HL-60 (cell line): Measurements from ENCODE around the gene TBC1D23.
"Not testable (repeated sequence)": the region's sequence is repeated elsewhere in the genome, so short reads cannot be mapped to it uniquely, and the experiment has no call there.

ENCODE experiments used
- DNase-seq, 2 experiments: peaks; one replicate each; pipeline ENCODE4 v3.0.0-alpha.2; 2010 to 2020; ENCODE audit warnings: low read depth in 1 of 2, low spot score in 1 of 2
- H3K27ac ChIP-seq: fragments of 250-450 bp; sonication (Bioruptor Pico); replicated peaks from 2 replicates; pipeline ENCODE4 v1.5.1; 2020; ENCODE audit warnings: mild to moderate bottlenecking, moderate library complexity
- H3K27me3 ChIP-seq: fragments of 250-450 bp; sonication (Bioruptor Pico); 2 replicates; pipeline ENCODE4 v1.5.1; 2021; ENCODE audit warnings: mild to moderate bottlenecking, moderate library complexity; ENCODE audit not compliant: insufficient read depth, poor library complexity, severe bottlenecking
- H3K4me3 ChIP-seq: replicated peaks from 2 replicates; pipeline ENCODE4 v1.5.1; 2011; ENCODE audit warnings: mild to moderate bottlenecking, control low read depth, low read length; ENCODE audit not compliant: insufficient read depth
- GABPA ChIP-seq: IDR thresholded peaks from 2 replicates; pipeline ENCODE4 v1.6.1; 2012; ENCODE audit warnings: low read depth
- POLR2AphosphoS5 ChIP-seq: IDR thresholded peaks from 2 replicates; pipeline ENCODE4 v1.6.1; 2012; ENCODE audit warnings: low read depth
- SPI1 ChIP-seq: IDR thresholded peaks from 2 replicates; pipeline ENCODE4 v1.6.1; 2012; ENCODE audit warnings: low read depth, mild to moderate bottlenecking, borderline replicate concordance
- TF ChIP-seq, protein P1 (sequence below): IDR thresholded peaks from 2 replicates; pipeline ENCODE4 v1.6.1; 2012; ENCODE audit warnings: low read depth; ENCODE audit not compliant: insufficient replicate concordance
- TF ChIP-seq, protein P2 (sequence below): IDR thresholded peaks from one replicate; pipeline ENCODE4 v1.5.1; 2011; ENCODE audit warnings: low read length, control low read depth, inconsistent platforms; ENCODE audit not compliant: insufficient read depth

TBC1D23 gene

DNA sequence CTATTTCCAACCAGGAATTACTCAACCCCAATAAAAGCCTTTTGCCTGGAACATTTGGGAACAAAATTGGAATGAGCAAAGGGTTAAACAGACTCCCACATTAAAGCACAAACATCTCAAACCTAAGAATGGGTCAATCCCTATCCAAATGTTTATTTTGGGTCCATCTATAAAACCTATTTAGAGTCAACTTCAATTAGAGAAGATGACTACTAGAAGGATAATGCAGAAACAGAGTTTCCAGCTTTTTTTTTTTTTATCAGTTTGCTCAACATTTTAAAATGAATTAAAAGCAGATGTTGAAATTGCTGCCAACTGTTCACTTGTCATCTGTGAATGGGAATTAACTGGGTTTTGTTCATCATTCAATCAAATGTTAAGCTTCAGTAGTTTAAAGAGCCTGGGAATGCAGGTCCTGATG lies 4.1 kb upstream of the TBC1D23 start:
- Histone ChIP-seq H3K27me3 (no peaks in the 10 kb centered on the region), H3K4me3 (no peak overlapping the region), H3K27ac (no peak overlapping the region)
- no peak for DNase-seq
- TF ChIP-seq, protein P1, sequence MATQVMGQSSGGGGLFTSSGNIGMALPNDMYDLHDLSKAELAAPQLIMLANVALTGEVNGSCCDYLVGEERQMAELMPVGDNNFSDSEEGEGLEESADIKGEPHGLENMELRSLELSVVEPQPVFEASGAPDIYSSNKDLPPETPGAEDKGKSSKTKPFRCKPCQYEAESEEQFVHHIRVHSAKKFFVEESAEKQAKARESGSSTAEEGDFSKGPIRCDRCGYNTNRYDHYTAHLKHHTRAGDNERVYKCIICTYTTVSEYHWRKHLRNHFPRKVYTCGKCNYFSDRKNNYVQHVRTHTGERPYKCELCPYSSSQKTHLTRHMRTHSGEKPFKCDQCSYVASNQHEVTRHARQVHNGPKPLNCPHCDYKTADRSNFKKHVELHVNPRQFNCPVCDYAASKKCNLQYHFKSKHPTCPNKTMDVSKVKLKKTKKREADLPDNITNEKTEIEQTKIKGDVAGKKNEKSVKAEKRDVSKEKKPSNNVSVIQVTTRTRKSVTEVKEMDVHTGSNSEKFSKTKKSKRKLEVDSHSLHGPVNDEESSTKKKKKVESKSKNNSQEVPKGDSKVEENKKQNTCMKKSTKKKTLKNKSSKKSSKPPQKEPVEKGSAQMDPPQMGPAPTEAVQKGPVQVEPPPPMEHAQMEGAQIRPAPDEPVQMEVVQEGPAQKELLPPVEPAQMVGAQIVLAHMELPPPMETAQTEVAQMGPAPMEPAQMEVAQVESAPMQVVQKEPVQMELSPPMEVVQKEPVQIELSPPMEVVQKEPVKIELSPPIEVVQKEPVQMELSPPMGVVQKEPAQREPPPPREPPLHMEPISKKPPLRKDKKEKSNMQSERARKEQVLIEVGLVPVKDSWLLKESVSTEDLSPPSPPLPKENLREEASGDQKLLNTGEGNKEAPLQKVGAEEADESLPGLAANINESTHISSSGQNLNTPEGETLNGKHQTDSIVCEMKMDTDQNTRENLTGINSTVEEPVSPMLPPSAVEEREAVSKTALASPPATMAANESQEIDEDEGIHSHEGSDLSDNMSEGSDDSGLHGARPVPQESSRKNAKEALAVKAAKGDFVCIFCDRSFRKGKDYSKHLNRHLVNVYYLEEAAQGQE = no peak
- TF ChIP-seq GABPA (no peak), SPI1 (no peak), POLR2AphosphoS5 (no peak)
- TF ChIP-seq, protein P2, sequence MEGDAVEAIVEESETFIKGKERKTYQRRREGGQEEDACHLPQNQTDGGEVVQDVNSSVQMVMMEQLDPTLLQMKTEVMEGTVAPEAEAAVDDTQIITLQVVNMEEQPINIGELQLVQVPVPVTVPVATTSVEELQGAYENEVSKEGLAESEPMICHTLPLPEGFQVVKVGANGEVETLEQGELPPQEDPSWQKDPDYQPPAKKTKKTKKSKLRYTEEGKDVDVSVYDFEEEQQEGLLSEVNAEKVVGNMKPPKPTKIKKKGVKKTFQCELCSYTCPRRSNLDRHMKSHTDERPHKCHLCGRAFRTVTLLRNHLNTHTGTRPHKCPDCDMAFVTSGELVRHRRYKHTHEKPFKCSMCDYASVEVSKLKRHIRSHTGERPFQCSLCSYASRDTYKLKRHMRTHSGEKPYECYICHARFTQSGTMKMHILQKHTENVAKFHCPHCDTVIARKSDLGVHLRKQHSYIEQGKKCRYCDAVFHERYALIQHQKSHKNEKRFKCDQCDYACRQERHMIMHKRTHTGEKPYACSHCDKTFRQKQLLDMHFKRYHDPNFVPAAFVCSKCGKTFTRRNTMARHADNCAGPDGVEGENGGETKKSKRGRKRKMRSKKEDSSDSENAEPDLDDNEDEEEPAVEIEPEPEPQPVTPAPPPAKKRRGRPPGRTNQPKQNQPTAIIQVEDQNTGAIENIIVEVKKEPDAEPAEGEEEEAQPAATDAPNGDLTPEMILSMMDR = no peak

DNA sequence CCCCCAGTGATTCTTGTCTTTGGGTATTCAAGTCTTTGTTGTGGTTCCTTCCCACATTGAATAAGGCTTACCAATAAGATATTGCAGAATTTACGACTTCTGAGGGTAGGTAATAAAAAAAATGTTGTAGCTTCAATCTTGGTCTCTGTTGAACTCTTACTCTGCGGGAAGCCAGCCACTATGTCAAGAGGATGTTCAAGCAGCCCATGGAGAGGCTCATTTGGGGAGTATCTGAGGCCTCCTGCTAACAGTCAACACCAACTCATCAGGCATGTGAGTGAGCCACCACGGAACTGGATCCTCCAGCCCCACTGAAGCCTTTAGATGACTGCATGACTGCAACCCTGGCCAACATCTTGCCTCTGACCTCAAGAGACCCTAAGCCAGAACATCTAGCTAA lies 3.2 kb upstream of the TBC1D23 start:
- TF ChIP-seq POLR2AphosphoS5 (no peak), GABPA (no peak)
- TF ChIP-seq, protein P2 = no peak
- TF ChIP-seq, protein P1 = no peak
- no peaks in the 10 kb centered on the region for H3K27me3 ChIP-seq
- H3K27ac ChIP-seq = no peak overlapping the region
- no peak for DNase-seq
- no peak overlapping the region for H3K4me3 ChIP-seq

DNA sequence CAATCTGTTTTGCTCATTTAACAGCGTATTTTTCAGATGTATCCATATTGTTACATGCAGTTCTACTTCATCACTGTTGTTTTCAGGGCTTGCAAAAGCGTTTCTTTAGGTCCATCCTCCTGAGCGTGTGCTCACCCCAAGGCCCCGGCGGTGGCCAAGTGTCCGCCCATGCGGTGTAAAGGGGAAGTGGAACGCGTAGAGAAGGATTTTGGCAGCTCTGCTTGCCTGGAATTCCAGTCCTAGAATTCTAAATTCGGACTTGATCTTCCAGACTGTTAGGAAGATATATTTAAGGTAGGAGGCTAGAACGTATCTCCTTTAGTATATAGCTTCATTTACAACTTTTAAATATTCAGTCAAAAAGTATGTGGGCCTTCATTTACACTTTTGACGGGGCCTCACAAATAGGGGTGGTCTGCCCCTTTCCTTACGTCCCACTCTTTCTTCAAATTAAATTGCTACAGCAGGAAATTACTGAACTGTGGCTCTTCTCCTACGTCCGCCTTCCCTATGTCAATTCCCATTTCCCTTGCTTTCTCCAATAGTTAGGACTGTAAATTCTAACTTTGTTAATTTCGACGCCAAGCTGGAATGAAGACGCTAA lies 609 bp upstream of the TBC1D23 start:
- peak overlapping the region; percentile 60 for H3K27ac ChIP-seq
- H3K4me3 ChIP-seq = 0 out of 2 replicates have a peak overlapping the region, but pooled peaks have one; percentile 3
- peak in 1 of 2 experiments; percentile 16 for DNase-seq
- H3K27me3 ChIP-seq = no peaks in the 10 kb centered on the region
- TF ChIP-seq GABPA (no peak), SPI1 (peak; percentile 53; the same call in 1 of the 2 replicates)
- TF ChIP-seq, protein P2 = no peak

DNA sequence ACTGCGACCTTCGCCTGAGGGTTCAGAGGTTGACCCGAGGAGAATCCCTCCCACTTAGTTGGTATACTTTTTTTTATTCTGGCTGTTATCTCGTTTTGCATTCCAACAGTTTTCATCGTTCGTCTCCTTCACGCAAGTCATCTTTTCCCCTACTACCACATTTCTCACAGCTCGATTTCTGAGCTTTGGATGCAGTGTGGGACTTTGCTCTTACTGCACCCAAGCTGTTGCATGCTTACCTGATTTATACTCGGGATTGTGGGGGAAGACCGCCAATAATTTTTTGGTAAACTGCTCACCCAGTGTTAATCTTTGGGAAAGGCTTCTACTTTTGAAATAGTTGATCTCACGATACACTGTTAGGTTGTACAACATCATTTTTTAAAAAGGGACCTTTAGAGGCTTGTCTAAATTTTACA lies 702 bp downstream of the TBC1D23 start:
- H3K4me3 ChIP-seq = peak overlapping the region; percentile 97
- peak overlapping the region; percentile 79 for H3K27ac ChIP-seq
- no peak for DNase-seq
- TF ChIP-seq, protein P1 = no peak
- TF ChIP-seq GABPA = no peak
- TF ChIP-seq POLR2AphosphoS5 = no peak
- TF ChIP-seq, protein P2 = no peak
- TF ChIP-seq SPI1 = no peak
- H3K27me3 ChIP-seq = no peaks in the 10 kb centered on the region

DNA sequence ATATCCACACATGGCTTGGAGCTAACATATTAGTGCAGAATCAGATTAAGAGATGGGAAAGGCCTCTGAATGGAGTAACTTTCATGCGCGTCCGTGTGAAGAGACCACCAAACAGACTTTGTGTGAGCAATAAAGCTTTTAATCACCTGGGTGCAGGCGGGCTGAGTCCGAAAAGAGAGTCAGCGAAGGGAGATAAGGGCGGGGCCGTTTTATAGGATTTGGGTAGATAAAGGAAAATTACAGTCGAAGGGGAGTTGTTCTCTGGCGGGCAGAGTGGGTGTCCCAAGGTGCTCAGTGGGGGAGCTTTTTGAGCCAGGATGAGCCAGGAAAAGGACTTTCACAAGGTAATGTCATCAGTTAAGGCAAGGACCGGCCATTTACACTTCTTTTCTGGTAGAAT lies 2.1 kb downstream of the TBC1D23 start:
- DNase-seq, H3K27ac ChIP-seq, H3K27me3 ChIP-seq, H3K4me3 ChIP-seq: not testable (repeated sequence)
